Measurements from ENCODE around the gene CNP.

CNP gene

GRCh38 chr17:41973408-41973811, 6.8 kb downstream of the CNP start:
- DNase-seq: no peak

DNA sequence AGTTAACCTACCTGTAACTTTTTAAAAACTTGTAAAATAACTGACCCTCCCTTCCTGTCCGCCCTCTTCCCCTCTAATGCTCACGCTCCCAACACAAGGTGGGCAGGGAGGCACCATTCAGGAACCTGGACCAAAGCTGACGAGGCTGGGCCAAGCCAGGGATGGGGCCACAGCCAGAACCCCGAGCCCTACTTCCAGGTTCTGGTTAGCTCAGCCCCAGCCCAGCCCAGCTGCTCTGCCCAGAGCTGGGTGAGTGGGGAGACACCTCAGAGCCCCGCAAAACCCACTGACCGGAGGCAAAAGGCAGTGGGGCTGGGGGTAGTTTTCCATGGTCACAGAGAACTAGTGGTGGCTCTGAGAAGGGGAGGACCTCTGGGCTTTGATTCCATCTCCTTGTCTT, 7.4 kb downstream of the CNP start:
- DNase-seq: no peak

DNA sequence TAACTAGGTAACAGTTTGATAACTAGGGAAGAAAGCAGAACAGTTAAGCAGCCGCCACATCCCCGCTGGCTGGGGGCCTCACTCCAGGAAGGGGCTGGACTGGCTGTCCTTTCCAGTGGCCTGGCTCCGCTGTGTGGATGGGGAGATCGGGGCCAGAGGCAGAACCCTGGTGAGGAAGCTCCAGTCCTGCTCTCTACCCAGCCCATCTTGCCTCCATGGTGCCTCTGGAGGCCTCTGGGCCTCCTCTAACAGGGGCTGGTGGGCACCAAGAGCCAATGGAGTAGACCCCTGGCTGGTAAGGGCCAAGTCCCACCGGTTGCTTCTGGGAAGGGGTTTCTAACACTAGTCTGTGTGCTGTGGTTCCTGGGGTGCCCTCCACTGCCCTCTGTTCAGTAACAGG, 8.1 kb downstream of the CNP start:
- DNase-seq: no peak

GRCh38 chr17:41975099-41976083, 8.8 kb downstream of the CNP start:
- DNase-seq: no peak

DNA sequence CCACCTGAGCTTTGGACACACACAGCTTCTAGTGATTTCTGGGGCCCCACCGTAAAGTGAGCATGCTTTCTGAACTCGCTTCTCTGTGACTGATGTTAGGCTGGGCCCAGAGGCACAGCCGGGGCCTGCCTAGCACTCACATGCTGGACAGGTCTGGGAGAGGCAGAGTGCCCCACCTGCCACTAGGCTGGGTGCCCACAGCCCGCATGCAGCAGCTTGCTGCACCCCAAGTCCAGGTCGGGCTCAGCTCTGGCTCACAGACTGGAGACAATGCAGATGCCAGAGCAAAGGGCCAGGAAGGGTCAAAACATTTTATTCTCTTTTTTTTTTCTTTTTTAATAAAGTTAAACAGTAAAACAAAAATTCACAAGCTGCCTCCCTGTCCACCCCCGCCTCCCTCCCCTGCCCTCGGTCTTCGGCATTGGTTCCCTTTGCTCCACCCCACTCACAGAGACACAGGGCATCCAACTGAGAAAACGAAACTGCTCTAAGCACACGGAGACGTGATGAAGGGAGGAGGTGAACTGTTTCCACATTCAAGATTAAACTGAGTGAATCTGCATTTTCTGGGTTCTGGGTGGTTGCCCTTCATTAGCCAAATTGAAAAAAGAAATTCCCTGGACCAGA, 9.7 kb downstream of the CNP start:
- no peak for DNase-seq

DNA sequence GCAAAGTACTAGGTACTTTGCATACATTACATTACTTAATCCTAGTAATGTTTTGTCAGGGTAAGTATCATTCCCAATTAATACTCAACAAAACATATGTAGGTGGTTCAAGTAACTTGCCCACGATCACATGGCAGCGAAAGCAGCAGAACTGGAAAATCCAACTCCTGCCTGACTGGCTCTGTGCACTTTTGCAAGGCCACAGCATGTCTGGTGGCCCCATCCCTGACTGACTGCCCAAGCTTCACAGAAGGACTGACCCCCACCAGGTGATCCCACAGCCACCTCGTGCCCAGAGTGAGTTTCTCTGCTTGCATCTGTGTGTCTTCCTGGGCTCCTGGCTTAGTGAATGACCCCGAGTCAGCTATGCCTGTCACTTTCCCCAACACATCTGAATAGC, 11.4 kb downstream of the CNP start:
- DNase-seq: no peak

DNA sequence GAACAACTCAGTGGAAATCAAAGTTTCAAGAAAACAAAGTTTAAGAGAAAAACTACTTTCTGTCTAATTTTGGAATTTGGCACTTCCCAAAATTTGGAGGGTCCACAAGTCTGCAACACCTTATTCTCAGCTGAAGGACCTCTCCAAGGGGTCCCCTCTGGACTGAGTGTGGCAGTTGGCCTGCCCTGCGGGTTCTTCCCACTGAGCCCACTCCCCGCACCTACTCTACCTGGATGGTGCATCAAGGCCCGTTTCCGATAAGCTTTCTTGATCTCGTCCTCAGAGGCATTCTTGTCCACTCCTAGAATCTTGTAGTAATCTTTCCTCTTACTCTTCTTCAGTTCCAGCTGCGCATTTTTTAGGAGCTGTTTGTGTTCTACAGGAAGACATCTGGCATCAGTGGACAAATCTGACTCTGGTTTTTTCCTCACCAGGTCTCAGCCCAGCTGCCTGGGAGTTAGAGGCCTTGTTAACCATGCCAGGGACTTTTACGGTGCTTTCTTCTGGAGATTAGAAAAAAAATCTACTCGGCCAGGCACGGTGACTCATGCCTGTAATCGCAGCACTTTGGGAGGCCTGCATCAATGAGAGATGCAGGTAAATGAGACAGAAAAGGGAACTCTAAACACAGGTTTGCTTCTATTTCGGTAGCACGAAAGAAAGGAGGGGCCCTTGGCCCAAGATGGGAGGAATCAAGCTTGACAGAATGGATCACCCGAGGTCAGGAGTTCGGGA, 15.6 kb downstream of the CNP start:
- no peak for DNase-seq

GRCh38 chr17:41984454-41984853, 17.9 kb downstream of the CNP start:
- DNase-seq: no peak

- DNase-seq: no peak
Measured at GRCh38 chr17:41985919-41986318, 19.3 kb downstream of the CNP start.

- no peak for DNase-seq
Measured at GRCh38 chr17:41986634-41987033, 20.0 kb downstream of the CNP start.

GRCh38 chr17:41987642-41988041, 21.0 kb downstream of the CNP start:
- no peak for DNase-seq

GRCh38 chr17:41988418-41988817, 21.8 kb downstream of the CNP start:
- DNase-seq: no peak

DNA sequence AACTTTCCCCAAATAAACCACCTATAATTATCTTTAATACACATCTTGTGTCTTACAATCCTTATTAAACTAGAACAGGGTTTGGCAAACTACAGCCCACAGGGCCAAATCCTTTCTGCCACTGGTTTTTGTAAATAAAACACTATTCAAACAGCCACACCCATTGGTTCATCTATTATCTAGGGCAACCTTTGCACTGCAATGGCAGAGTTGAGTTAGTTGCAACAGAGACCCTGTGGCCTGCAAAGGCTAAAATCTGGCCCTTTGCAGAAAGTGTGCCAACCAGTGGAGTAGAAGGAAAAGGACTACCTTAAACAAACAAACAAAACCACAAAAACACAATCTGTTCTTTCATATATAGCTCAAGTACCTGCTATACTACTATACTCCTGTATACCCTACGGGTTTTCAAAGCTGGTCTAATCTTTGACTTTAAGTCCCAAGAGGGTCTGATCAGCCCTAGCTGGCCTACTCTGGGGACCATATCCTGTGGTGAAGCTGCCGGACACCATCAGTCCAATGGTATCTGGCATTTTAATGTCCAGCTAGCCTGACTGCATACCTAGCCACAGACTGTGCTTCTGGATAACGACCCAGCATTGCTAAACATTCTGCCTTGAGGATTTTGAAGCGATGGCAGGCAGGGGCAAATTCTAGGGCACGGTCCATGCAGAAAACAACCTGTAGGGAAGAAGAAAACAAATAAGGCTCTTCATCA, 23.3 kb downstream of the CNP start:
- no peak for DNase-seq

GRCh38 chr17:41992576-41992975, 26.0 kb downstream of the CNP start:
- DNase-seq: no peak

DNA sequence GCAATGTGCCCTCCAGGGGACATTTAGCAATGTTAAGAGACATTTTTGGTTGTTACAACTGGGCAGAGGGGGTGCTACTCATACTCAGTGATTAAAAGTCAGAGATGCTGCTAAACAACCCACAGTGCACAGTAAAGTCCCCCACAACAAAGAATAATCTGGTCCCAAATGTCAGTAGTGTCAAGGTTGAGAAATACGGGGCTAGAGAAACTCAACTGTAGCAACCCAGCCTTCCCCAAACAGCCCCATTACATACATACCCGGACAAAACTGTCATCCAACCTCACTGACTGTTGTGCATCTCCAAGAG, 30.2 kb downstream of the CNP start:
- DNase-seq: no peak

- no peak for DNase-seq
Measured at GRCh38 chr17:41998497-41998896, 31.9 kb downstream of the CNP start.

GRCh38 chr17:42000413-42001133, 34.0 kb downstream of the CNP start:
- DNase-seq: no peak

- no peak for DNase-seq
Measured at GRCh38 chr17:42001729-42002128, 35.1 kb downstream of the CNP start.

- DNase-seq: no peak
Measured at GRCh38 chr17:42002175-42002791, 35.7 kb downstream of the CNP start.

- DNase-seq: no peak
Measured at GRCh38 chr17:42002792-42003301, 36.3 kb downstream of the CNP start.

DNA sequence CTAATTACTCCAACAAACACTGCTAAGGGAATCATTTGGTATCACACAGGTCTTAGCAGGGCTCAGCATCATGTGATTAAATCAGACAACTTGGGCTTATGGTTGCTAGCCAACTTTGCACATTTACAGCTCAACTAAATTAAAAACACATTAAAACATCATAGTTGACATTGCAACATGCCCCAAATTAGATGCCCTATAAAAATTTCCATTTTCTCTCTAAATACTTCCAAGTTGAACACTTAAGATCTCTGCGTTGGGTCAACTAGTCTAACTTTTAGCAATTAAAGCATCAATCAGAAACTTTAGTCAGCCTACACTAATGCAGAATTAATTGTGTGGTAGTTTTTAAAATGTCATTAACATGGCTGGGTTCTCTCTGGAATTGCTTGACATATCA, 38.6 kb downstream of the CNP start:
- DNase-seq: no peak

- DNase-seq: no peak
Measured at GRCh38 chr17:42009170-42009569, 42.6 kb downstream of the CNP start.

Data from CD4-positive, alpha-beta T cell treated with Interferon alpha-2 for 1 hour (primary cell).